GM21528 (cell line): ENCODE data around the gene CSNK2B.
"Not testable (repeated sequence)": the region's sequence is repeated elsewhere in the genome, so short reads cannot be mapped to it uniquely, and the experiment has no call there.

Source experiments
- ATAC-seq: cut with Tn5 transposase; IDR thresholded peaks from one replicate; pipeline ENCODE4 v1.9.1; 2021; ENCODE audit warnings: mild to moderate bottlenecking, moderate library complexity; ENCODE audit not compliant: unreplicated experiment, low FRiP score

The CSNK2B gene

DNA sequence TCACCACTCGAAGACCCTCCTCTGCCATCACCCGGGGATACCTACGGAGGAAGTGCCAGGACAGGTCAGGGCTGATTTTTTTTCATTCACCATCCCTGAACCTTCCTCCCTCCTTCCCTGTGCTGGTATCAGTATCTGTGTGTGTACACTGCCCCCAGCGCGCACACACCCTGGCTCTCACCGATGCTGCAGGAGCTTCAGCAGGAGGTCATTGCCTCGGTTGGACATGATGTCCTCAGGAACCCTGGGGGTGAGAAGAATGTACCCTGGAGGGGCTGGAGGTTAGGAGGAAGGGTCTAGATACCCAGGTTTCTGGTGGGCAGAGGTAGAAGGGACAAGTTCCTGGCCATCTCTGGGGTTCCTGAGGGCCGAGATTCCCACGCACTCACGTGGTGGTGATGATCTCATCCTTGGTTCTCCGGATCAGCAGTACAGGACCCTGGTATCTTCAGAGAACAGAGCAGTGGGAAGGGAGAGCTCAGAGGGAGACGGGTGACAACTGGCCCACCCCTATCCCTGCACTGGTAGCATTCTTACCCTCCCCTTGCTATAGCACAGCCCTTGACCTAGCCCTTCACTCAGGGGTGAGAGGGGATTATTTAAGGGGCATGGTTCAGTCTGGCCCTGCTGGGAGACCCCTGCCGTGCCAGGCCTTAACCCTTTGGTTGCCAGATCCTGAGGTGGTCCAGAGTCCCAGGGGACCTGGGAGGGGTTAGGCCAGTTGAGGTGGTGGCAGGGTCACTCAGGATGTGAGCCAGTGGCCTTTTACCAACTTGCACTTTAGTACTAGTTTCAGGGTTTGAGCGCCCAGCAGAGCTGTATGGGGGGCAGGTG, 22.2 kb downstream of the CSNK2B start:
- no peak for ATAC-seq

DNA sequence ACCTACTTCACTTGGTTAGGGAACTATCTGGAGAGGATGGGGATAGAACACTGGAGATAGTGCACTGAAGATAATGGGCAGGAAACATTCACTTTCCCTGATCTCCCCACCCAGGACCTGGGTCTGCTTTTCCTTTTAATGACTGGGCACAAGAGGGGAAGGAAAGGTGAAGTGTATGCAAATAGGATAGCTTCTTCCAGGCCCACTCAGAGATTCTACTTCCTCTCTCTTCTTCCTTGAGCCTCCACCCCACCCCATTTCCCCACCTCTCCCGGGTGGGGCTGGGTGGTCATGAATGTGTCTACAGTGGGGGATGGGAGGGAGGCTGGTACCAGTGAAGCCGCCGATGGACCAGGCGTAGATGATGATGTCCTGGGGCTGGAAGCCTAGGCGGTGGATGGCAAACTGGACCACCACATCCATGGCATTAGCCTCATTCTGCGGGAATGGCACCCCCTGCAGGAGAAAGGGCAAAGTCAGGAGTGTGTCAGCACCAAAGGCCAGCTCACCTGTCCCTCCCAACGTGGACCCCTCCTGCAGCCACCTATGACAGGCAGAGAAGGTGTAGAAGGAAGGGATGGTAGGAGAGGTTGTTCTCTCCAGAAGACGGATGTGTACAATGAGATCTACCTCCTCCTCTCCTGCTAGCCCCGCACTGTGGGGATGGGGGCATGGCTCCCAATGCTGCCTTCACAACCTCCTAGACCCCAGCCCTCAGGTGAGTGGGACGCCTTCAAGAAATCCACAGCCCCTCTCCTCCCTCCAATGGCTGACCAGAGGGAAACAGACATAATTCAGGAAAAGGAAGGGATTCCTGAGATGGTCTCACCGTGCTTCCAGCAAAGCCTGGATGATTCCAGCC, 23.6 kb downstream of the CSNK2B start:
- ATAC-seq, result no peak

DNA sequence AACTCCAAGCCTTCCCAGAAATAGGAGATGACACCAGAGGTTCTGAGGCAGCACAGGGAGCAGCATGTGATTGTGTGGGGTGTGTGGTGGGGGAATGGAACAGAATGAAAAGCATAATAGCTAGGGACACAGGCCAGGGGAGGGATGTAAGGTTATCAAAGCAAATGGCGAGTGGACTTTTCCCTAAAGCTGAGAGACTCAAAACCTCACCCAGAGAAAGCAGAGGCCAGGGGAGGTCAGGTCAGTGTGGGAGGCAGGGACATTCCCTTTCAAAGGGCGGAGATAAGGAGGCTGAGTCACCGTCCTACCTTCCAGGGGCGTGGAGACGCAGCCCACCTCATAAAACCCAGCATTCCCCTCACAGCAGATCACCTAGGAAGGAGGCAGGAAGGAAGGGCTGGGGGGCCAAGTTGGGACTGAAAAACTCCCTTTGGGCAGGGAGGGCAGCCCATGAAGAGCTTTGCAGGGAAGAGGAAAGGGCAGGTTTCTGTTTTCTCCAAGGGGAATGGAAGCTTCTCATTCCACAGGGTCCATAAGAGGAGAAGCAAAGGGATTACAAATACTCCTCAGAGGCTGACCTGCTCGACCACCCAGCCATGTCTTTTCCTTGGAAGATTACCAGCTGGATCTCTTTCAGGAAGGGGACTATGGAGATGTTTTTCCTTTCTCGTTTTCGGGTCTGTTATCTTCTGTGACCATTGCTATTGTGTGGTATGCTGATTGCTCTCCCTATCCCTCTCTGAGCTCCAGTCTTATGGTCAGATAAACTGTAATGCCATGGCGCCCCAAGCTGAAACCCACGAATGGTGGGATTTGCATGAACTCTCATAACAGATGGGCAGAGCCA, 24.6 kb downstream of the CSNK2B start:
- no peak for ATAC-seq

DNA sequence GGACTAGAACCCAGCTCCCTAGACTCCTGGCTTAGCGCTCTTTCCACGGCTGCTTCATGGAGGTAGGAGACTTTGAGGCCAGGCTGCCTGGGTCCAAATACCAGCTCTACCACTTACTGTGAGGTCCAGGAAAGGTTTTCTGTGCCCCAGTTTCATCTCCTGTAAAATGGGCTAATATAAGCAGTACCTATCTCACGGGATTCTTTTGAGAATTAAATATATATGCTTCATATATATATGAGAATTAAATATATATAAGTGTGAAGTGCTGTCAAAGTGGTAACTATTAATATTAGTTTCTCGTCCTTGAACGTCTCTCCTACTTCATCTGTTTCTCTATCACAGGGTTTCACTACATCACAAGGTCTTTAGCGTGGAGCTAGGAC, 25.2 kb downstream of the CSNK2B start:
- no peak for ATAC-seq

DNA sequence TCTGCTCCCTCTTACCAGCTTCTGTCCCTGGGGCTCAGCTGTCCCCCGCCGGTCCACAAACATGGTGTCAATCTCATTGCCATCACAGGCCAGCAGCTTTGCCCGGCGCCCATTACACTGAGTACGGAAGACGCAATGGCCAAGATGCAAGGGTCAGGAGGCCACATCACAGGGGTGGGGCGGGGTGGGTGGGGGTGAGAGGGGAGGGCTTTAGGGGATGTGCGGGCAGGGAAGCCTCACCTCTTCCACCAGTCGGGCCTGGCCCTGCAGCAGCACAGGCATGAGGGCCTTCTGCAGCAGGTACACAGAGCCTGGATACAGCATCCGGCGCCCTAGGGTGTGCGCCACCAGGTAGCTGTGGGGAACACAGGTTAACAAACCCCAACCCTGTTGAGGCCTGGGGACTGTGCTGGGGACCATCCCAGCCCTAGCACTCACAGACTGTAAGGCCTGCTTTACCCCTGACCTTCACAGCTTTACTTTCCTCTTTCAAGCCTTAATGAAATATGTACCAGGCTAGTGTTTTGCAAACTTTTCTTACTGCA, 25.8 kb downstream of the CSNK2B start:
- no peak for ATAC-seq

GRCh38 chr6:31692353-31692752, 26.5 kb downstream of the CSNK2B start:
- ATAC-seq, result no peak

DNA sequence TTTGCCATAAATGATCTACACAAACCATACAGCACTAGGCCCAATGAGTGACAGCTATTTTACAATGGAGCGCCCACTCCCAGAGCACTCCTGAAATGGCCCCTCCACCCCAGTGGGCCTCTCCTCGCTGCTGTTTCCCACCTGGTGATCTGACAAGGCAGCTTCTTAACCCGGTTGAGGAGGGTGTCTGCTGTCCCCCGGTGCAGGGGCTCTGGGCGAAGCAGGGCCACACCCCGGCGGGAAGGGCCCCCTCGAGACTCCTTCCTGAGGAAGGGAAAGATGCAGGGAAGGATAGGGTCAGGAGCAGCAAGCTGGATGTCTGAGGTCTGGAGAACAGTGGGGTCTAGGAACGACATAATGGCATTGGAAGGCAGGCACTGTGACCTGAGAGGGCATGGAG, 27.0 kb downstream of the CSNK2B start:
- no peak for ATAC-seq

- no peak for ATAC-seq
Measured at GRCh38 chr6:31693535-31693934, 27.7 kb downstream of the CSNK2B start.

DNA sequence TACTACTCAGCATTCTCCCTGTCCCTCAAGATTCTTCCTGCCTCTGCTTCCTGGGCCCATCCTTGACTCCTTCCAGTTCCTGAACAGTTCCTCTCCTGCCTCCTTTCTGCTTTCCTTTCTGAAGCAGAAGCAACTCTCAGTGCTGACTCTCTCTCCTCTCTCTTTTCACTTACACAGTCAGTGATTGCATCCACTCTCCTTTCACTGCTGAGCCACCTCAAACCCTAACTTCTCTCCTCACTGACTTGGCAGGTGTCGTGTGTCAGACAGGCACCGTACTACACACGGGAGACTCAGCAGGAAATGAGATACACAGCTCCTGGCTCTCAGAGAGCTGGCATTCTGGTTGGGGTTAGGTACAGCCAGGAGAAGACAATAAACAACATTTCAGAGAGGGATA, 31.7 kb downstream of the CSNK2B start:
- ATAC-seq, result no peak

DNA sequence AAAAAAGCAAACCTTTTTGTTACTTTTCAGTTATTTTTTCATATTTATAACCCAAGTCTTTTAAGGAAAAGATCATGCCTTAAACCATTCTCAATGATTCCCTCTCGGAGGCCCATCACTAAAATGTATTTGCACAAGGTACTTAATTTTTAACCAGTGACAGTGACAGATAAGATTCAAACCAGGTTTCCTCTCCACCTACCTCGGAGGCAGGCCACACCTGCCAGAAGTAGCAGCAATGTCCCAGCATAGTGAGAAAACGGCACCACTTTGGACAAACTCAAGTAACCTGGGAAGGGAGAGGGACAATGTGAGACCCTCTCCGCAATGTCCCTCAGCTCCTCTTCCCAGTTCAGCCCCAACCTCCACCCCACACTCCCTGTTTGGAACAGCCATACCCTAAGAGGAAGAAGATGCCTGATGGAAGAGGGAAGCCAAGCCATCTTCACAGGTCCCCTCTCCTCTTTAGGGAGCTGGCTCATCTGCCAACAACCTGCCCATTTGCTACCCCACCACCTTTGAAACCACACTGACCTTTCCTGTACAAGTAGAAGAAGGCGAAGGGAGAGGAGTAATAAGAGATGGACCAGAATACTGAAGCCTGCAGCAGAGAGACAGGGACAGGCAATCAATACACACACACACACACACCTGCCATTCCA, 35.0 kb downstream of the CSNK2B start:
- no peak for ATAC-seq

DNA sequence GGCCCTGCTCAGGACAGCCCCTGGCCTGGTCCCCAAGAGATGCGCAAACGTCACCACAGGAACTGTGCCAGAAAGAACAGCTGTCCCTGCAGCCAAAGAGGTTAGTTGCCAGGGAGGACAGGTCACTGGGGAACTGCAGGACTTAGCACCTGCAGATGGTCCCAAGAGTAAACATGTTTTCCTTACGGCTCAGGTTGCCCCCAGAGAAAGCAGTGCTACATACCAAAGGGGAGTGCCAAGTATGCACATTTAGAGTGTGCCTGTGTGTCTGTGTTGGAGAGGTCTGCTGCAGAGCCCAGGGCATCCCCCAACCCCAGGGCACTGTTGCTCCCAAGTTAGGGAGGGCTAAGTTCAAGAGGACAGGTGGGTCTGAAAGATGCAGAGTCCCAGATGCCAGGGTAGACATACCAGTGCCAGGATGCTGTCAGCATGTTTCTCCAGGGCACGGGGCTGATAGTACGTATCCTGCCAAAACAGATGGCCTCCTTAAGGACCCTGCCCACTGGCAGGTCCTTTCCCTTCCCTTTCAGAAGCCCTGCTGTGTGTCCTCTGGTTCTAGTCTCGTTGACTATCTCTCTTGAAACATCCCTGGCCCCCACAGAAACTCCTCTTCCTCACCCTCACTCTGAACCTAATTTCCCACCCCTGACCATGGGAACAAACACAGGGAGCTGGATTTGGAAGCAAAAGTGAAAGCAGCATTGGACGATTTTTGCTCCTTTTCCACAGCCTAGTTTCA, 36.0 kb downstream of the CSNK2B start:
- ATAC-seq, result no peak

DNA sequence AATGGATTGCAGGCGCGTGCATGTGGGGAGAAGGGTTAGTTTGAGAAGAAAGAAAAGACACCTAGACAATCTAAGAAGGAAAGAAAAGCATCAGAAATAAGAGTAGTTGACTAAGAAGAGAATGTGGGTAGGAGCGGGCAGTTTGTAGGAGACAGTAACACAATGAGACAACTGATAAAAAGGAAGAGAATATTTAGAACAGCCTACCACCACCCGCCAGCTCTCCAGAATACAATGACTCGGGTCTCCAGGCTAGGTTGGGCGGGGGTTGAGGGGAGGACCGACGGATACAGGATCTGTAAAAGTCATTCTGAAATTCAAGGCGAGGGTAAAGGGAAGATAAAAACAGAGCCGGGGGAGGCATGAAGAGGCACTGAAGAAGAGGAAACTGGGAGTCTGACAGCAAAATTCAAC, 36.5 kb downstream of the CSNK2B start:
- no peak for ATAC-seq

DNA sequence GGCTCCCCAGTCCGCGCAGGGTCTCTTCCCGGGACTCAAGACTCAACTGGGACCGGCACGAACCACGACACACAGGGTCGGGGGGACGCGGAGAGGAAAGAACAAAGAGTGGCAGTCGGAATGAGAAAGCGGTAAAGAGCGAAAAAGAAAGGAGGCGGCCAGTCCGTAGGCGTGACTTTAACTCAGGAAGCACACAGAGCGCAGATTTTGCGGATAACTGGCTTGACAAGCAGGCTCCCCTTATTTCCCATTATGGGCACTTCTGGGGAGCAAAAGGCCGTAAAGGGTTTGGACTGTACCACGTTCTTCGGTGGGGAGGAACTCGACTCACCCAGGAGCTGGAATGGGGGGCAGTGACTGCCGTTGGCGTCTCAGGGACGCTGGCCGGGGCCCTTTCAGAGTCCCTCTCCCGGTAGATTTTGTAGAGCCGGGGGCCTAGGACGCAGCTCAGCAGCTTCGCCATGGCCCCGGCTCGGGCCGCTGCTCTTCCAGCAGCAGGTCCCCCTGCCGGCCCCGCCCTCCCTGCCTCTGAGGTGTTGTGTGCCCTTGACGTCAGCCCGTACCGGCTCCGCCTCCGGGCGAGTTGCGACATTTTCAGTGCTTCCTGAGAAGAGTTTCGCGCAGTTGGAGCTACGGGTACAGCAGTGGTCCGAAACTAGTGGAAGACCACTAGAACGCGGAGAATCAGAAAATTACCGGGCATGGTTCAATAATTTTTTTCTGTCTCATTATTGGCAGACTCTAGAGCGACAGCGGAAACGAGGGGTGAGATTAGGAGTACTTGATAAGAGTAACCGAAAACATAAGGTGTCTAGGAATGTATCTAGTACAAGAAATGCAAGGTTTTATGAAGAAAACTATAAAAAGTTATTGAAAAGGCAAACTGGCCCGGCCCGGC, 37.2 kb downstream of the CSNK2B start, which contains the start of gene ABHD16A:
ABHD16A (minus strand) TSS at position 506 of the 898 bp plus-strand sequence; CDS start at position 463, 43 bp downstream.
- peak; percentile 86 for ATAC-seq

DNA sequence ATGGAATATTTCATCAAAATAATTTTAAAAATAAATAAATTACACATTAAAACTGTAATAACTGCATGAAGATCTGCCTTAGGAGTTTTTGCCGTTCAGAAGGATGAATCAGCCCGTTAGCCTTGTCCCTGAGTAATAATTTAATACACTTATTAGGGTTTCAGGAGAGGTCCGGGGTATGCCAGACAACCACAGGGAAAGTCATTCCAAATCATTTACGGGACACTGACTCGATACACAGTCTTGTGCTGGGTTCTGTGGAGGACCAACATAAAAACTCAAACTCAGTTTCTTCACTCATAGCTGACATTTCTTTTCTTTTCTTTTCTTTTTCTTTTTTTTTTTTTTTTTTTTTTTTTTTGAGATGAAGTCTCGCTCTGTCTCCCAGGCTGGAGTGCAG, 40.1 kb downstream of the CSNK2B start:
- no peak for ATAC-seq

- no peak for ATAC-seq
Measured at GRCh38 chr6:31706599-31706998, 40.7 kb downstream of the CSNK2B start, which contains the start of gene LY6G6F. TSS of gene LY6G6F (plus strand) at chr6:31706866. CDS start at chr6:31706907, 41 bp downstream.

DNA sequence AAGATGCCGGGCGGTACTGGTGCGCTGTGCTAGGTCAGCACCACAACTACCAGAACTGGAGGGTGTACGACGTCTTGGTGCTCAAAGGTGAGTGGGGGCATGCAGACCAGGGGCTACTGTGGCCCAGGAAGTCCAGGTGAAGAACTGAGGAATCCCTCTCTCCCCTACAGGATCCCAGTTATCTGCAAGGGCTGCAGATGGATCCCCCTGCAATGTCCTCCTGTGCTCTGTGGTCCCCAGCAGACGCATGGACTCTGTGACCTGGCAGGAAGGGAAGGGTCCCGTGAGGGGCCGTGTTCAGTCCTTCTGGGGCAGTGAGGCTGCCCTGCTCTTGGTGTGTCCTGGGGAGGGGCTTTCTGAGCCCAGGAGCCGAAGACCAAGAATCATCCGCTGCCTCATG, 41.8 kb downstream of the CSNK2B start:
- no peak for ATAC-seq

GRCh38 chr6:31708224-31708623, 42.3 kb downstream of the CSNK2B start:
- no peak for ATAC-seq

GRCh38 chr6:31709157-31709556, 43.3 kb downstream of the CSNK2B start:
- not testable (repeated sequence) for ATAC-seq
